ENCODE data around the gene TNMD.
"Not testable (repeated sequence)": the region's sequence is repeated elsewhere in the genome, so short reads cannot be mapped to it uniquely, and the experiment has no call there.

TNMD gene

GRCh38 chrX:100584611-100585010 lies at the start of gene TNMD:
Gene TNMD, plus strand, starts transcription at chrX:100584936. Its CDS starts 83 bp downstream, at chrX:100585019.
- DNase-seq: no peak

- DNase-seq: not testable (repeated sequence)
These were observed 19.2 kb upstream of the TNMD start for GRCh38 chrX:100565534-100565933.

DNA sequence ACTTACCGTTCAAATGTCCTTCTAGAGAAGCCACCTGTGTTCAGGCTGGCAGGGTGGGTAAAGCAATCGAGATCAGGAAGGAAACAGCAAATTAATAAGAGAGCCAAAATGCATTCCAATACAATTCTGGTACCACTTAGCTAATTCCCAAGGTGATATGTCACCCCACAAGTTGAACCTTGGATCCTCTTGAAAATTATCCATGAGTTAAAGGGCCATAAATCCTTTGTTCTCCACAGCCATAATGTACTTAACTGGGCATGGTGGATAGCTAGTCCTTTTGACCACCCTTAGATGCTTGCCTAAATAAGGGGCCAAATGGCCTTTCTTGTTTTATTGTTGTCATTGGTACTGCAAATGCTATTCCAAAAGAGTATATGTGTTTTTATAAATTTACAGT lies 2.0 kb downstream of the TNMD start:
- no peak for DNase-seq

DNA sequence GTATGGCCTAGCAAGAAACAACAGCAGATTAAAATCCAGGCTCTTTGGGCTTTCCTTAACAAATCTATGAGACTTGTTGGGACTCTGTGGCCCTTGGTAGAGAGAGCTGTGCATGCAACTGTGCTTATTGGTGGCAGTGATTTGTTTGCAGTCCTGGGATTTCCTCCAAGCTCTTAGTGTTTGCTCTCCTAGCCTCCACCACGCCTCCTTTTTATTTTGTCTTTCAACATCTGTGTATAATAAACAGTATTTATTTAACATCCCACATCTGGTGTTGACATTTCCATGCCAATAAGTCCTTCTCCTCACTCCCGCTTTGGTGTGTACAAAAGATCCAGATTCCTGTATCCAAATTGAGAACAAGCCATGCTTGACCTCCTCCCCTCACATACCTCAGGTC lies 3.1 kb downstream of the TNMD start:
- DNase-seq: no peak

DNA sequence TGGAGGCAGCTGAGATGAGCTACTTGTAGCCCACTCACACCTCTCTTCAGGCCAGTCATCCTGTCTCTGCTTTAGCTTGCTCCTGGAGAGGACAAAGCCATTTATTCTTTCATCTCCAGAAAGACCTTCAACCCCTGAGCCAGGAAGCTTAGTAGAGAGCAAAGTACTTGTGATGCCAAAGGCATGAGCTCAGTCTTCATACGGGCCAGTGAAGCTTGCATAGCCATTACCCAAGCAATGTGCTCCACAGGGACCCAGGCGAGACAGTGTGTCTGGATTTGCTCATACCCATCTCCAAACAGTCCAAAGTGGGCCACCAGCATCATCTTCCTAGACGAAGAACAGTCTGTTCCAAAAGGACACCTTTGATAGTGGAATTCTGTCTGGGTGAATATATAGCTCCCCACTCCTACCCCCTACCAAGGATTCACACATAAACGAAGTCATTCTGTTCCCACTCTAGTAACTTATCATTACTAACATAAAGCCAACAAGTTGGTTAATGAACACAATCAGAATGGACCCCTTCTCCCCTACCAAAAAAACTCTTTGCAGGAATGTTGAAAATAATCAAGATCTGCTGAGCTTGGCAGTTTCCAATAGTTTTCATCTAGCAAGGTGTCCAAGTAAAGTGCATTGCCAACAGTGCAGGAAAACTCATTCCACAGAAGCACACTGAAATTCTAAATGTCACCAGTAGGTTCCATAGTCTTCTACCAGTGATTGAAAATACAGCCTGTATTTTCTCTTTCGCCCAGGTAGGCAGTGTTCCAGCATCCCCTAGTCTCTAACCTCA lies 6.7 kb downstream of the TNMD start:
- DNase-seq: no peak

- no peak for DNase-seq
These were observed 8.4 kb downstream of the TNMD start for GRCh38 chrX:100593126-100593525.

GRCh38 chrX:100593581-100593980 lies 8.8 kb downstream of the TNMD start:
- no peak for DNase-seq

DNA sequence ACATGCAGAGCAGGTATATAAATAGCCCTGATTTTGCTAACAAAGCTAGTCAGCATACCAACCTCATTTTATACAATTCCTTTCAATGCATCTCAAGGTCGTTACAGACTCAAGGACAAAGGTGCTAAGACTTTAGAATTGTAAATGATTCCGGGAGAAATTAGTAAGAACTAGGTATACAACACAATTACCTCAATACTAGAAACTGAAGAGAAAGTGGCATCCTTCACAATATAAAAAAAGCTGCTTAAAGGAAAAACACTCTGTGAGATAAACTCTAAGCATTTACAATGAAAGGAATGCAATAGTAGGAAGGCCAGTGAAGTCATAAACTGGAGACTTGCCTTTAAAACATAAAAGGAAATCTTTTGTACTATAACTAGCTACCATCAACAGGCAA lies 11.9 kb downstream of the TNMD start:
- DNase-seq: no peak

GRCh38 chrX:100599456-100599855 lies 14.7 kb downstream of the TNMD start:
- DNase-seq: no peak

- no peak for DNase-seq
These were observed 15.6 kb downstream of the TNMD start for GRCh38 chrX:100600340-100600739.

- no peak for DNase-seq
These were observed 16.0 kb downstream of the TNMD start for GRCh38 chrX:100600758-100601157.

- DNase-seq: no peak
These were observed 22.0 kb downstream of the TNMD start for GRCh38 chrX:100606753-100607152.

GRCh38 chrX:100609591-100609990 lies 24.9 kb downstream of the TNMD start:
- no peak for DNase-seq

DNA sequence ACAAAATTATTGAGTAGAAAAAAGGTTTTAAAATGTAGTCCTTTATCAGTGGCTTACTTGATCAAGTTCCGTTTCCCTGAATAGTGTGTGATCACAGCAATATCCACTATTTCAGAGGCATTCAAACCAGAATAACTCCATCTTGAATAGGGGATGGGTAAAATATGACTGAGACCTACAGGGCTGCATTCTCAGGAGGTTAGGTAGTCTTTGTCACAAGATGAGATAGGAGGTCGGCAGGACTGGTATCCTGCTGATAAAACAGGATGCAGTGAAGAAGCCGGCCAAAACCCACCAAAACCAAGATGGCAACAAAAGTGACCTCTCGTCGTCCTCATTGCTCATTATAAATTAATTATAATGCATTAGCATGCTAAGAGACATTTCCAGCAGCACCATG lies 27.2 kb downstream of the TNMD start:
- no peak for DNase-seq

DNA sequence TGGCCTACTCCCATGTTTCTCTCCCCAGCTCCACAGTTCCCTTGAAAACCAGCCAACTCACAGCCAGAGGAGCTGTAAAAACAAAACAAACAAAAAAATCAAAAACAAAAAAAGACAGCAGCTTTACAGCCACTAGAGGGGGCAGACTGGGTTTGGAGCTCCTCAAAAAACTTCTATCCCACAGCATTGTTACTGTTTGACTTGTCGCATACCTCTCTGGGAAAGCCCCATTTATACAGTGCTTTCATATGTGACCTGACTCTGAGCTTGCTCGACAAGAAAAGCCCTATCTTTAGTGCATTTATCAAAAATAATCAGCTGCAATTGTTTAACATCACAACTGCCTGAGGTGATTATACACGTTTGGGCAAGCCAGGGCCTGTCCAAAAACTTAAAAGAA lies 30.3 kb downstream of the TNMD start:
- DNase-seq: no peak

DNA sequence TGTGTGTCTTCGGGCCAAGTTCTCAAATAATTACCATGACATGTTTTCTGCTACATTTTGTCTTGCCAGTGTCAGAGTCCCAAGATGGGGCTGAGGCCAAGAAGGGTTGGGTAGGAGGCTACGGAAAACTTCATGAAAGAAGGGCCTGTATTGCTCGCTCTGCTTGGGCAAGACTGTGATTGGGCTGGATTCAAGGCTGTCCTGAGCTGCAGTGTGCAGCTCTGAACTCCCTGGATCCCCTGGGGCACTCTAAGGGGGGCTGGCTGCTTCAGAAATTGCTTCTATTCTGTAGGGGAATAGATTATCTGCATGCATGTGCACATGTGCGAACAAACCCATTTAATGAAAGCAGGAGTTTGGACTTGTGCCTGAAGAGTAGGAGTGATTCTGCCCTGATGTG lies 38.3 kb downstream of the TNMD start:
- DNase-seq: no peak

DNA sequence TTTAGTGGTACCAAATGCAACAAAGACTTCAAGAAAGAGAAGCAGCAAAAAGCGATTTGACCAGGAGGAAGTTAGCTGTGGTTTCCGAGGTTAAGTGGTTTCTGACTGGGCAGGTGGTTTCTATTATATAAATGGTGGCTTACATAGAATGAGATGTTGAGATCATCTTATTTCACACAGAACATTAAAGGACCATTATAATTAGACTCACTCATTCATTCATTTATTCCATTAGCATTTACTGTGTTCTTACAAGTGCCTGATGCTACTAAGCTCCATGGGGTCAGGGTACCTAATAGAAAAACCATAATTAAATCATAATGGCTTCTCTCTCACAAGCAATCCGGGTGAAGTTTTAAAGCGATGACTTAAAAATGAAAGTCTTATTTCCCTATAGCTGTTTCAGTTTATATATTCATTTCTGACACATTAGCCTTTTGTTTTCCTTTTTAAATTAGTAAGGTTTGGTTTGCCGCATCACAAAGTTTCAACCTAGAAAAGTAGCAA lies 41.3 kb downstream of the TNMD start:
- no peak for DNase-seq

- no peak for DNase-seq
These were observed 50.3 kb downstream of the TNMD start for GRCh38 chrX:100635040-100635439.

GRCh38 chrX:100635989-100636320 lies 51.2 kb downstream of the TNMD start:
- peak; percentile 19 for DNase-seq

- peak; percentile 90 for DNase-seq
These were observed 51.7 kb downstream of the TNMD start, which contains the start of gene TSPAN6 for GRCh38 chrX:100636321-100636991. Gene TSPAN6, minus strand, starts transcription at chrX:100636806. Its CDS starts 112 bp downstream, at chrX:100636694.

DNA sequence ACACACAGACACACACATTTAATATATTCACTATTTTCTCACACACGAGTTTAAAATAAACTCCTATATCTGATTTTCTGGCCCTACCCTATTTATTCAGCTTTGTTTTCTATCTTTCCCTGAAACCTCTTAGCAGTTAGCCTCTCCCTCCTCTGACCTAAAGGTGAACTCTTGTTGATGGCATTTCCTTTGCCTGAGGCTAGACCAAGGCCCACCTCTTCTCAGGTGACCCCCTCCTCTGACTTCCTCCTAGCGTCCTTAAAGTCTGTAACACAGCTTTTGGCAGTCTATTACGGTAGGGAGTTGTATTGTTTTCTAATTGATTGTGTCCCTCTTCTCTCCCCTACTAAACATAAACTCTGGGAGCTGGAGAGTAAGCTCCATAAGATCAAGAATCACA lies 57.6 kb downstream of the TNMD start:
- DNase-seq: no peak

- no peak for DNase-seq
These were observed 58.5 kb downstream of the TNMD start for GRCh38 chrX:100643212-100643611.

- DNase-seq: no peak
These were observed 59.5 kb downstream of the TNMD start, which contains the start of gene SRPX2 for GRCh38 chrX:100643956-100644860. Gene SRPX2, plus strand, starts transcription at chrX:100644199. Its CDS starts 2,124 bp downstream, at chrX:100646323.
